Lower leg skin (tissue), 4 donors: ENCODE data around the gene CFAP221. TPM values are rescaled to one million over a fixed set of nuclear protein-coding genes. Genes with fewer than 3 reads are reported as not detected.

Experiments
- DNase-seq, 2 donors: peaks; one replicate each; pipeline ENCODE4 v3.0.0-alpha.2; 2019; ENCODE audit warnings: low spot score in 2 of 2
- H3K4me3 ChIP-seq: fragments of 200-600 bp; sonication (generic); 2 replicates; pipeline ENCODE4 v1.5.1; 2017; ENCODE audit warnings: mild to moderate bottlenecking, low read depth; ENCODE audit not compliant: poor library complexity, severe bottlenecking
- CTCF ChIP-seq, 3 donors: fragments of 450-650 bp; IDR thresholded peaks; one replicate each; pipeline ENCODE4 v1.5.1; 2016; ENCODE audit warnings: antibody characterized with exemption in 3 of 3, mild to moderate bottlenecking in 3 of 3, moderate library complexity in 2 of 3
- POLR2A ChIP-seq, 2 donors: fragments of 450-650 bp; IDR thresholded peaks; one replicate each; pipeline ENCODE4 v1.6.1; 2016 to 2017; ENCODE audit warnings: antibody characterized with exemption in 2 of 2, mild to moderate bottlenecking in 1 of 2, moderate library complexity in 1 of 2
- WGBS, 2 donors: methylation state at CpG; one replicate each; pipeline ENCODE4 v1.1.5; 2018; 5-methylcytosine and 5-hydroxymethylcytosine counted together
- intact Hi-C: fragments of 100-400 bp; cut with DNase I; formaldehyde crosslinking; loops from one replicate; pipeline ENCODE4 v1.15.0; 2023; ENCODE audit warnings: low total_unique reads
- total RNA-seq, 4 donors: library from RNA; depleted of rRNA; stranded (reverse); fragments of >200 nt; gene quantifications; one replicate each; pipeline ENCODE4 v1.1.0, GENCODE V29; 2016

Gene CFAP221
- total RNA-seq, 4 donors from 2014 or later, result not detected

GRCh38 chr2:119553687-119554344 is 9.6 kb downstream of the CFAP221 start:
- TF ChIP-seq CTCF (IDR thresholded peaks at IDR 0.05) (no peak), POLR2A (IDR thresholded peaks at IDR 0.05) (no peak)
- peak in 1 of 2 donors; percentile 12 for DNase-seq
- H3K4me3 ChIP-seq, result no peak overlapping the region
- WGBS, 2 donors, result 70 to 73% methylated on average over 7 of the region's 7 CpGs
- intact Hi-C loops, result no loop called here

- 65 to 68% methylated on average over 2 of the region's 2 CpGs for WGBS, 2 donors
- no peak overlapping the region for H3K4me3 ChIP-seq
- TF ChIP-seq POLR2A (IDR thresholded peaks at IDR 0.05) (no peak), CTCF (IDR thresholded peaks at IDR 0.05) (no peak)
- no peak for DNase-seq
- intact Hi-C loops, result no loop called here
These were observed 21.2 kb downstream of the CFAP221 start for GRCh38 chr2:119565481-119565880.

- no peak for DNase-seq
- no peak overlapping the region for H3K4me3 ChIP-seq
- intact Hi-C loops, result no loop called here
- TF ChIP-seq POLR2A (IDR thresholded peaks at IDR 0.05) (no peak), CTCF (IDR thresholded peaks at IDR 0.05) (no peak)
These were observed 23.0 kb downstream of the CFAP221 start for GRCh38 chr2:119567292-119567691.

- DNase-seq, result no peak
- intact Hi-C loops, result no loop called here
- TF ChIP-seq POLR2A (IDR thresholded peaks at IDR 0.05), result no peak
- TF ChIP-seq CTCF (IDR thresholded peaks at IDR 0.05), result no peak
- 65 to 70% methylated on average over 3 of the region's 3 CpGs for WGBS, 2 donors
- no peak overlapping the region for H3K4me3 ChIP-seq
These were observed 30.0 kb downstream of the CFAP221 start for GRCh38 chr2:119574108-119574815.

- intact Hi-C loops, result no loop called here
- TF ChIP-seq POLR2A (IDR thresholded peaks at IDR 0.05) (no peak), CTCF (IDR thresholded peaks at IDR 0.05) (no peak)
- WGBS, 2 donors, result 59 to 64% methylated on average over 2 of the region's 2 CpGs
- H3K4me3 ChIP-seq, result no peak overlapping the region
- DNase-seq, result no peak
These were observed 30.6 kb downstream of the CFAP221 start for GRCh38 chr2:119574864-119575263.
